ENCODE data around the gene FCHSD2.

The FCHSD2 gene

GRCh38 chr11:72969894-72970335 is 172.2 kb downstream of the FCHSD2 start:
- no peak for DNase-seq (ENCODE audit: low spot score)

- no peak for DNase-seq (ENCODE audit: low spot score)
Measured at GRCh38 chr11:72968390-72968789, 173.7 kb downstream of the FCHSD2 start.

GRCh38 chr11:72965672-72966071 is 176.4 kb downstream of the FCHSD2 start:
- DNase-seq (ENCODE audit: low spot score), result no peak

GRCh38 chr11:72962717-72963116 is 179.4 kb downstream of the FCHSD2 start:
- DNase-seq (ENCODE audit: low spot score), result no peak

- DNase-seq (ENCODE audit: low spot score), result no peak
Measured at GRCh38 chr11:72962084-72962483, 180.0 kb downstream of the FCHSD2 start.

GRCh38 chr11:72959998-72960731 is 182.0 kb downstream of the FCHSD2 start:
- DNase-seq (ENCODE audit: low spot score), result no peak

- no peak for DNase-seq (ENCODE audit: low spot score)
Measured at GRCh38 chr11:72958791-72959190, 183.3 kb downstream of the FCHSD2 start.

GRCh38 chr11:72955466-72955865 is 186.7 kb downstream of the FCHSD2 start:
- no peak for DNase-seq (ENCODE audit: low spot score)

- no peak for DNase-seq (ENCODE audit: low spot score)
Measured at GRCh38 chr11:72954860-72955259, 187.3 kb downstream of the FCHSD2 start.

GRCh38 chr11:72953637-72954036 is 188.5 kb downstream of the FCHSD2 start:
- DNase-seq (ENCODE audit: low spot score), result no peak

GRCh38 chr11:72951888-72952287 is 190.2 kb downstream of the FCHSD2 start:
- DNase-seq (ENCODE audit: low spot score), result no peak

GRCh38 chr11:72951193-72951592 is 190.9 kb downstream of the FCHSD2 start:
- no peak for DNase-seq (ENCODE audit: low spot score)

GRCh38 chr11:72950685-72951084 is 191.4 kb downstream of the FCHSD2 start:
- DNase-seq (ENCODE audit: low spot score), result no peak

- no peak for DNase-seq (ENCODE audit: low spot score)
Measured at GRCh38 chr11:72947229-72947628, 194.9 kb downstream of the FCHSD2 start.

- DNase-seq (ENCODE audit: low spot score), result no peak
Measured at GRCh38 chr11:72943664-72944063, 198.5 kb downstream of the FCHSD2 start.

GRCh38 chr11:72940417-72940816 is 201.7 kb downstream of the FCHSD2 start:
- no peak for DNase-seq (ENCODE audit: low spot score)

- no peak for DNase-seq (ENCODE audit: low spot score)
Measured at GRCh38 chr11:72939031-72939430, 203.1 kb downstream of the FCHSD2 start.

GRCh38 chr11:72937439-72937838 is 204.7 kb downstream of the FCHSD2 start:
- no peak for DNase-seq (ENCODE audit: low spot score)

- DNase-seq (ENCODE audit: low spot score), result no peak
Measured at GRCh38 chr11:72935700-72936099, 206.4 kb downstream of the FCHSD2 start.

GRCh38 chr11:72932132-72932570 is 210.0 kb downstream of the FCHSD2 start:
- no peak for DNase-seq (ENCODE audit: low spot score)

GRCh38 chr11:72930008-72930407 is 212.1 kb downstream of the FCHSD2 start:
- DNase-seq (ENCODE audit: low spot score), result no peak

- DNase-seq (ENCODE audit: low spot score), result no peak
Measured at GRCh38 chr11:72929256-72929655, 212.9 kb downstream of the FCHSD2 start.

- no peak for DNase-seq (ENCODE audit: low spot score)
Measured at GRCh38 chr11:72927380-72927779, 214.7 kb downstream of the FCHSD2 start.

GRCh38 chr11:72926076-72926475 is 216.0 kb downstream of the FCHSD2 start:
- DNase-seq (ENCODE audit: low spot score), result no peak

Data from putamen (tissue), 1 donor.